HEK293 (cell line): ENCODE results near the gene PRKRA.

Experiments
- CTCF ChIA-PET: fragments of 350-600 bp; formaldehyde crosslinking; extraction: SDS; loops from one replicate; lab custom pipeline; 2021; ENCODE audit warnings: antibody characterized with exemption; lab: Yijun Ruan, JAX
- POLR2A ChIA-PET: fragments of 300-600 bp; formaldehyde crosslinking; extraction: SDS; loops from one replicate; lab custom pipeline; 2020; ENCODE audit warnings: antibody characterized with exemption, inconsistent platforms; lab: Yijun Ruan, JAX
- H3K27ac ChIP-seq: fragments of 200-500 bp; sonication (Bioruptor generic); 2 replicates; pipeline ENCODE4 v1.5.1; 2014; ENCODE audit warnings: low read depth, low read length, control low read depth, inconsistent platforms; ENCODE audit errors: extremely low read depth
- H3K36me3 ChIP-seq, 2 experiments: fragments of 200-500 bp in 1 of 2; sonication (Bioruptor generic) in 1 of 2; 1 replicate in 1 of 2; 2 replicates in 1 of 2; pipeline ENCODE4 v1.5.1; 2014 to 2017; ENCODE audit warnings: inconsistent platforms in 2 of 2, low read length in 2 of 2; ENCODE audit not compliant: control insufficient read depth in 2 of 2, insufficient read depth in 1 of 2
- H3K4me1 ChIP-seq: fragments of 200-500 bp; sonication (Bioruptor generic); 2 replicates; pipeline ENCODE4 v1.5.1; 2014; ENCODE audit warnings: mild to moderate bottlenecking, low read length, inconsistent platforms; ENCODE audit not compliant: control insufficient read depth, insufficient read depth
- H3K4me3 ChIP-seq: 2 replicates; pipeline ENCODE4 v1.5.1; 2011; ENCODE audit warnings: low read depth, mild to moderate bottlenecking, control low read depth, low read length, moderate library complexity
- H3K9me3 ChIP-seq: fragments of 200-500 bp; sonication (Bioruptor generic); 2 replicates; pipeline ENCODE4 v1.5.1; 2014; ENCODE audit warnings: low read depth, low read length, inconsistent platforms; ENCODE audit not compliant: control insufficient read depth, insufficient read depth
- BCL11A ChIP-seq: fragments of 450-650 bp; formaldehyde crosslinking; IDR thresholded peaks from 2 replicates; pipeline ENCODE4 v1.5.1; 2016; ENCODE audit warnings: low read depth, missing biosample characterization, missing genetic modification characterization
- PRDM4 ChIP-seq: fragments of 450-650 bp; formaldehyde crosslinking; IDR thresholded peaks from 2 replicates; pipeline ENCODE4 v1.5.1; 2017; ENCODE audit warnings: missing biosample characterization, missing genetic modification characterization
- PRDM6 ChIP-seq: fragments of 450-650 bp; formaldehyde crosslinking; IDR thresholded peaks from 2 replicates; pipeline ENCODE4 v1.5.1; 2017; ENCODE audit warnings: missing biosample characterization, missing genetic modification characterization
- SP3 ChIP-seq: fragments of 450-650 bp; formaldehyde crosslinking; IDR thresholded peaks from 2 replicates; pipeline ENCODE4 v1.5.1; 2016; ENCODE audit warnings: missing biosample characterization, missing genetic modification characterization
- ZBTB17 ChIP-seq: fragments of 450-650 bp; formaldehyde crosslinking; IDR thresholded peaks from 2 replicates; pipeline ENCODE4 v1.5.1; 2016; ENCODE audit warnings: missing biosample characterization, missing genetic modification characterization
- ZEB2 ChIP-seq: fragments of 450-650 bp; formaldehyde crosslinking; IDR thresholded peaks from 2 replicates; pipeline ENCODE4 v1.5.1; 2016; ENCODE audit warnings: missing biosample characterization, missing genetic modification characterization
- ZFHX2 ChIP-seq: fragments of 450-650 bp; formaldehyde crosslinking; conservative IDR thresholded peaks from 2 replicates; pipeline ENCODE4 v1.5.1; 2016; ENCODE audit warnings: missing biosample characterization, missing genetic modification characterization
- ZFP37 ChIP-seq: fragments of 450-650 bp; formaldehyde crosslinking; IDR thresholded peaks from 2 replicates; pipeline ENCODE4 v1.5.1; 2016; ENCODE audit warnings: missing biosample characterization, missing genetic modification characterization
- ZIC2 ChIP-seq: fragments of 450-650 bp; formaldehyde crosslinking; IDR thresholded peaks from 2 replicates; pipeline ENCODE4 v1.5.1; 2016; ENCODE audit warnings: missing biosample characterization, missing genetic modification characterization
- ZNF138 ChIP-seq: fragments of 450-650 bp; formaldehyde crosslinking; IDR thresholded peaks from 2 replicates; pipeline ENCODE4 v1.5.1; 2016; ENCODE audit warnings: missing biosample characterization, missing genetic modification characterization, borderline replicate concordance
- ZNF211 ChIP-seq: fragments of 450-650 bp; formaldehyde crosslinking; IDR thresholded peaks from 2 replicates; pipeline ENCODE4 v1.5.1; 2016; ENCODE audit warnings: low read depth, missing biosample characterization, missing genetic modification characterization
- ZNF24 ChIP-seq: fragments of 450-650 bp; formaldehyde crosslinking; IDR thresholded peaks from 2 replicates; pipeline ENCODE4 v1.5.1; 2016; ENCODE audit warnings: missing biosample characterization, missing genetic modification characterization
- ZNF341 ChIP-seq: fragments of 450-650 bp; formaldehyde crosslinking; IDR thresholded peaks from 2 replicates; pipeline ENCODE4; 2016; ENCODE audit warnings: low read depth, missing biosample characterization, missing genetic modification characterization
- ZNF510 ChIP-seq: fragments of 450-650 bp; formaldehyde crosslinking; IDR thresholded peaks from 2 replicates; pipeline ENCODE4 v1.5.1; 2018; ENCODE audit warnings: mild to moderate bottlenecking, missing genetic modification characterization, missing biosample characterization; ENCODE audit not compliant: insufficient replicate concordance
- ZNF529 ChIP-seq: fragments of 450-650 bp; formaldehyde crosslinking; IDR thresholded peaks from 2 replicates; pipeline ENCODE4 v1.5.1; 2017; ENCODE audit warnings: missing genetic modification characterization, missing biosample characterization; ENCODE audit not compliant: insufficient replicate concordance
- ZNF548 ChIP-seq: fragments of 450-650 bp; formaldehyde crosslinking; IDR thresholded peaks from 2 replicates; pipeline ENCODE4 v1.5.1; 2016; ENCODE audit warnings: missing biosample characterization, missing genetic modification characterization
- ZNF585B ChIP-seq: fragments of 450-650 bp; formaldehyde crosslinking; IDR thresholded peaks from 2 replicates; pipeline ENCODE4 v1.5.1; 2016; ENCODE audit warnings: missing biosample characterization, missing genetic modification characterization
- ZNF626 ChIP-seq: fragments of 450-650 bp; sonication (Bioruptor Pico); formaldehyde crosslinking; IDR thresholded peaks from 2 replicates; pipeline ENCODE4 v1.5.1; 2018; ENCODE audit warnings: missing biosample characterization, missing genetic modification characterization, inconsistent platforms
- TF ChIP-seq, protein P1 (sequence below): fragments of 450-650 bp; formaldehyde crosslinking; IDR thresholded peaks from 2 replicates; pipeline ENCODE4 v1.5.1; 2017; ENCODE audit warnings: missing biosample characterization, mild to moderate bottlenecking, missing genetic modification characterization, moderate library complexity
- TF ChIP-seq, protein P2 (sequence below): fragments of 450-650 bp; formaldehyde crosslinking; IDR thresholded peaks from 2 replicates; pipeline ENCODE4 v1.5.1; 2017; ENCODE audit warnings: missing biosample characterization, missing genetic modification characterization
- TF ChIP-seq, protein P3 (sequence below): fragments of 450-650 bp; formaldehyde crosslinking; IDR thresholded peaks from 2 replicates; pipeline ENCODE4 v1.5.1; 2016; ENCODE audit warnings: missing biosample characterization, missing genetic modification characterization, borderline replicate concordance

PRKRA gene

DNA sequence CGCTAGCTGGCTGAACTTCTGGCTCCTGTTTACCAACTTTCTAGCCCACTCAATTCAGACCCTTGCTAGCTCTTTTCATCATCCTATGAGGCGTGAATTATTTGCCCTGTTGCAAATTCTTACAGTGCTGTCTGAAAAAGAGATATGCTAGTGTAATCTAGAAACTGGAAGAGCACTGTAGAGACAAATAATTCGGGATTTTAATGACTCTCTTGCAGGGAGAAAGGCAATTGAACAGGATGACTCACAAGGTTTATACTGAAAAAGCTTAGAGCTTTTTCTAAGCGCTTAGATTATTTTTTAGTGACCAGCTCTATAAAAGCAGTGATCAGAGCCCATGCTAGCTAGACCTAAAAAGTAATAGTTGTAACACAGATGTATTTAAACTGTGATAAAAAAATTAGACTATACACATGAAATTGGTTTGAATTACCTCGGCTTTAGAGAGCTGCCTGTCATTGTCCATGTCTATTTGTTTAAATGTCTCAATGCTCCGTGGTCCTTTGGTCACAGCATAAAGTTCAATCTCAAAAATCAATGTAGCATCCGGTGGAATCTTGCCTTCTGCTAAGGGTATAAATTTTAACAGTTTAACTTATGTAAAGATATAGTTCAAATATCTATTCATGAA lies 18.4 kb upstream of the PRKRA start:
- H3K9me3 ChIP-seq: no peaks in the 10 kb centered on the region
- H3K4me3 ChIP-seq: no peak overlapping the region
- ChIA-PET POLR2A (interaction anchor here (0.9 kb wide), 1 partner anchor 18 kb away, joined by 5 read pairs; the partner anchor contains the start of genes PJVK and PRKRA), CTCF (interaction anchor here (0.6 kb wide), 1 partner anchor 13 kb away, joined by 3 read pairs; no protein-coding TSS in a partner anchor)
- H3K4me1 ChIP-seq: peaks cover 7% of the 10 kb centered on the region
- H3K36me3 ChIP-seq: peaks cover 0 to 16% of the 10 kb centered on the region in 2 experiments; a peak in 1 of 3 replicates
- TF ChIP-seq SP3 (tag by site-specific recombination): no peak
- peak; percentile 64 for TF ChIP-seq PRDM6 (tag by site-specific recombination)
- TF ChIP-seq ZNF585B (tag by site-specific recombination): no peak
- TF ChIP-seq ZEB2 (tag by site-specific recombination): 0 out of 2 replicates have a peak, but pooled peaks have one; percentile 40
- TF ChIP-seq, protein P1, sequence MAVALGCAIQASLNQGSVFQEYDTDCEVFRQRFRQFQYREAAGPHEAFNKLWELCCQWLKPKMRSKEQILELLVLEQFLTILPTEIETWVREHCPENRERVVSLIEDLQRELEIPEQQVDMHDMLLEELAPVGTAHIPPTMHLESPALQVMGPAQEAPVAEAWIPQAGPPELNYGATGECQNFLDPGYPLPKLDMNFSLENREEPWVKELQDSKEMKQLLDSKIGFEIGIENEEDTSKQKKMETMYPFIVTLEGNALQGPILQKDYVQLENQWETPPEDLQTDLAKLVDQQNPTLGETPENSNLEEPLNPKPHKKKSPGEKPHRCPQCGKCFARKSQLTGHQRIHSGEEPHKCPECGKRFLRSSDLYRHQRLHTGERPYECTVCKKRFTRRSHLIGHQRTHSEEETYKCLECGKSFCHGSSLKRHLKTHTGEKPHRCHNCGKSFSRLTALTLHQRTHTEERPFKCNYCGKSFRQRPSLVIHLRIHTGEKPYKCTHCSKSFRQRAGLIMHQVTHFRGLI (tag by site-specific recombination): no peak
- TF ChIP-seq ZNF341 (tag by site-specific recombination): no peak
- TF ChIP-seq ZBTB17 (tag by site-specific recombination): peak; percentile 36; the same call in 1 of the 2 replicates
- TF ChIP-seq, protein P2, sequence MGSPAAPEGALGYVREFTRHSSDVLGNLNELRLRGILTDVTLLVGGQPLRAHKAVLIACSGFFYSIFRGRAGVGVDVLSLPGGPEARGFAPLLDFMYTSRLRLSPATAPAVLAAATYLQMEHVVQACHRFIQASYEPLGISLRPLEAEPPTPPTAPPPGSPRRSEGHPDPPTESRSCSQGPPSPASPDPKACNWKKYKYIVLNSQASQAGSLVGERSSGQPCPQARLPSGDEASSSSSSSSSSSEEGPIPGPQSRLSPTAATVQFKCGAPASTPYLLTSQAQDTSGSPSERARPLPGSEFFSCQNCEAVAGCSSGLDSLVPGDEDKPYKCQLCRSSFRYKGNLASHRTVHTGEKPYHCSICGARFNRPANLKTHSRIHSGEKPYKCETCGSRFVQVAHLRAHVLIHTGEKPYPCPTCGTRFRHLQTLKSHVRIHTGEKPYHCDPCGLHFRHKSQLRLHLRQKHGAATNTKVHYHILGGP (tag by site-specific recombination): 0 out of 2 replicates have a peak, but pooled peaks have one; percentile 27
- TF ChIP-seq ZNF211 (tag by site-specific recombination): no peak
- no peak for TF ChIP-seq ZNF24 (tag by site-specific recombination)
- no peak for TF ChIP-seq ZNF548 (tag by site-specific recombination)
- TF ChIP-seq ZNF138: no peak
- no peak for TF ChIP-seq ZFP37 (tag by site-specific recombination)
- TF ChIP-seq ZNF510: no peak
- no peak for TF ChIP-seq ZIC2 (tag by site-specific recombination)
- TF ChIP-seq, all 188 proteins: peak for 4
- no peak overlapping the region for H3K27ac ChIP-seq

DNA sequence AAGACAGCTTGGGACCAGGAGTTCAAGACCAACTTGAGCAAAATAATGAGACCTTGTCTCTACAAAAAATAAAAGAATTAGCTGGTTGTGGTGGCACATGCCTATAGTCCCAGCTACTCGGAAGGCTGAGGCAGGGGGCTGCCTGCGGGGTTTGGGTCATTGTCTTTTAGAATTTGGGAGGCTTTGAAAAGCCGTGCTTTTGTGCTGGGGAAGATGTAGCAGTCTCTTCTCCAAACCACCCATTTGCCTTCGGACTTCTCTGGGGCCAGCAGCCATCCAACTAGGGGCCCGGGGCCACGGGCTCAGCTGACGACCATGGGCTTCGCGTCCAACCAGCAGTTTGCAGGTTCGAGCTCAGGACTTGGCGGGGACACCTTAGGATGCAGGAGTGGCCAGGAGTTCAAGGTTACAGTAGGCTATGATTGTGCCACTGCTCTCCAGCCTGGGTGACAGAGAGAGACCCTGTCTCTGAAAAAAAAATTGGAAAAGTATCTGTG lies 6.5 kb upstream of the PRKRA start:
- Histone ChIP-seq H3K4me1 (0 out of 2 replicates have a peak, but pooled peaks cover 3% of the 10 kb centered on the region), H3K36me3 (no peaks in the 10 kb centered on the region), H3K4me3 (no peak overlapping the region), H3K9me3 (no peaks in the 10 kb centered on the region), H3K27ac (no peak overlapping the region)
- CTCF ChIA-PET: no interaction called here
- POLR2A ChIA-PET: no interaction called here
- TF ChIP-seq ZNF510: no peak
- no peak for TF ChIP-seq ZNF548 (tag by site-specific recombination)
- no peak for TF ChIP-seq ZNF529
- no peak for TF ChIP-seq ZFHX2 (tag by site-specific recombination)
- no peak for TF ChIP-seq ZFP37 (tag by site-specific recombination)
- no peak for TF ChIP-seq BCL11A (tag by site-specific recombination)
- TF ChIP-seq ZNF626 (tag by site-specific recombination): no peak
- TF ChIP-seq, protein P3, sequence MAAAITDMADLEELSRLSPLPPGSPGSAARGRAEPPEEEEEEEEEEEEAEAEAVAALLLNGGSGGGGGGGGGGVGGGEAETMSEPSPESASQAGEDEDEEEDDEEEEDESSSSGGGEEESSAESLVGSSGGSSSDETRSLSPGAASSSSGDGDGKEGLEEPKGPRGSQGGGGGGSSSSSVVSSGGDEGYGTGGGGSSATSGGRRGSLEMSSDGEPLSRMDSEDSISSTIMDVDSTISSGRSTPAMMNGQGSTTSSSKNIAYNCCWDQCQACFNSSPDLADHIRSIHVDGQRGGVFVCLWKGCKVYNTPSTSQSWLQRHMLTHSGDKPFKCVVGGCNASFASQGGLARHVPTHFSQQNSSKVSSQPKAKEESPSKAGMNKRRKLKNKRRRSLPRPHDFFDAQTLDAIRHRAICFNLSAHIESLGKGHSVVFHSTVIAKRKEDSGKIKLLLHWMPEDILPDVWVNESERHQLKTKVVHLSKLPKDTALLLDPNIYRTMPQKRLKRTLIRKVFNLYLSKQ (tag by site-specific recombination): no peak
- TF ChIP-seq PRDM4 (tag by site-specific recombination): no peak
